GM10847 (cell line): Measurements from ENCODE around the gene TTLL5.

ENCODE experiments used
- POLR2A ChIP-seq: IDR thresholded peaks from 2 replicates; pipeline ENCODE4 v1.6.1; 2011; ENCODE audit not compliant: insufficient read length; ENCODE audit errors: extremely low read depth

TTLL5 gene

DNA sequence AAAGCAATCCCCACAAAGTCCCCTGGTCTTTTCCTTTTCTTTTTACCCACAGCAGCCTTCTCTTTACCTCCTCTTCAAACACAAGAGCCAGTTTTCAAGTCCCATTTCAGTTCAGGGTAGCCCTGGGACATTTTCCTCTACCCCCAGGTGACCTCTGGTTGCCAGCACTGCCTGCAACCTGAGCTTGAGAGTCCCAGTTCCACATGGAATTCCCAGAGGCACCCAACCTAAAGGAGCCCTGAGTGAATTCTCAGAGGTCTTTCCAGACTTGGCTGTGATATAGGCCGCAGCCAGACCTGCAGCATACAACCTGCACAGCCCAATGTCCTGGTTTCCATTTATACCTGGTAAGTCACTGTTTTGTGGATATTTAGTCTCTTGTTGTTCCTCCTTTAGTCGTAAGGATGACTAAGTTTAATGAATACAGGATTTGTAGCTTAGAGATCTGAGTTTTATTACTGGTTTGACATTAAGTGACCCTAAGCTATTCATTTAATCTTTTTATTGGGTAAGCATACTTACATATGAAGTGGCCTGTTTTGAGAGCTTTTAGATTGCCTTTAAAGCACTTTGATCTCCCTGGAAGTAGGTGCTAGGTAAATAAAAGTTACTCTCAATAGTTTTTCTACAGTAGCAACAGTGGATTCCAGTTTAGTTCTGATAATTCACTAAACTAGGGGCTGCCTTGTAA lies 160.9 kb downstream of the TTLL5 start:
- no peak for TF ChIP-seq POLR2A

DNA sequence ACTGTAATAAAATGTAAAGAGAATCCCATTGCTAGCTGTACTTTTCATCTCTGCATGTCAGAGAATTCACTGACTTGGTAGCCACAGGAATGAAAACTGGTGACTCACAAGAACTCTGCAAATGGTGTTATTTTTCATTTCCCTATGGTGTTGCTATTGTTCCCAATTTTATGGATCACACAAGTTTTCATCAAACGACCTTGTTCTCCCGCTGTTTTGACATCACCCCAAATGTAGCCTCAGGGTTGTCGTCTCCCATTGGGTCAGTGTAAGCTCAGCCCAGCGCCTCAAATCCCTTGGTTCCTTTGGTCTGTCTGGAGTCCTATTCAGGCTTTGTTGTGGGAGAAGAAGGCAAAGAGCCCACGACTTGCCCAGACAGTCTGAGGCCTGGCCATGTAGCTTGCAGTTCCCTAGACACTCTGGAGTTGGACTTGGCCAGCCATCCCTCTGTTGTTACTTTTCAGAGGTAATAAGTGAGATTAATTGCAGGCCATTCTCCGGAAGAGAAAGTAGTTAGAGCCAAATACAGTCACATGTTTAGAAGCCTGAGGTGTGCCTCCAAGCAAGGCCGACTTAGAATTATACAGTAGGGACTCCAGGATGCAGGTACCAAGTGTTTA lies 161.6 kb downstream of the TTLL5 start:
- no peak for TF ChIP-seq POLR2A

DNA sequence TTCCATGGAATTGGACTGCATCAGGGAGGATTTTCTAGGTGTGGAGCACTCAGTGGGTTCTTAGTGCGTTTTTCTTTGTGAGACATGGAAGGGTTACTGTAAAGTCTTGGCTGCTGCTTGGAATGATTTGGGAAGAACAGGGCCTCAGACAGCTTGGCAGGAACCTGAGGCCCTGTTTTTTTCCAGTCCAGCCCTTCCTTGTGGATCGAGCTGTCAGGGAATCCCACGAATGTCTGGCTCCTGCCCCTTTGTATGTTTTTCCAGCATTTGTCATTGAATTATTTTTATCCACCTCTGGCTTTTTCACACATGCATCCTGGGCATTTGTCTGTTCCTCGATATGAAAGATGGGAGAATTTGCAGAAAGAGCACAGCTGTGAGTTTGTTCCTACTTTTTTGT lies 162.3 kb downstream of the TTLL5 start:
- TF ChIP-seq POLR2A = no peak

DNA sequence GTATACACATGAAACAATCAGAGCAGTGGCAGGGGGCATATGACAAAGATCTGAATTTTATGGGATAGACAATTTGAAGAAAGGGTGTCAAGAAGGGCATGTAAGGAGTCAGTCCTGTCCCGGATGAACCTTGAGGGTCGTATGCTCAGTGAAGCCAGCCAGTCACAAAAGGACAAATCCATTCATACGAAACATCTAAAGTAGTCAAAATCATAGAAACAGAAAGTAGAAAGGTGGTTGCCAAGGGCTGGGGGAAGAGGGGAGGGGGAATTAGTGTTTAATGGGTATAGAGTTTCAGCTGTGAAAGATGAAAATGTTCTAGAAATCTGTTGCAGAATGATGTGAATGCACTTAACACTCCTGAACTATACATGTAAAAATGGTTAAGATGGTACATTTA lies 163.3 kb downstream of the TTLL5 start:
- no peak for TF ChIP-seq POLR2A

DNA sequence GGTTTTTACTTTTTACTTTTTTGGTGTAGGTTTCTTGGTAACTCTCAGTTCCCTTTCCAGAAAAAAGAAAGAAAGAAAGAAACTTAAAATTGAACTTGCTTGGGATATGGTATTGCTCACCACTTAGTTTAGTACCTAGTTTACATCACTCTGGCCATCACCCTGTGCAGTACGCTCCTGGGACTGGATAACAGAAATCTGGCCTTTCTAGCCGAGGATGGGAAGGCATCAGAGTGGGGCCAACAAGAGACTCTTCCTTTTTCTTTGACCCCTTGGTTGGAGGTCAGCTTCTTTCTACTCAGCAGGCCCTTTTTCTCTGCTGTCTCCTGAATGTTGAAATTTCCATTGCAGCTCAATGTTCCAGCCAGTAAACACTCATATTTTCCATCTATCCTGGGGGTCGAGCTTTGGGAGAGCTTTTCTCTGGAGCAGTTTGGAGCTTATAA lies 164.1 kb downstream of the TTLL5 start:
- TF ChIP-seq POLR2A = no peak

DNA sequence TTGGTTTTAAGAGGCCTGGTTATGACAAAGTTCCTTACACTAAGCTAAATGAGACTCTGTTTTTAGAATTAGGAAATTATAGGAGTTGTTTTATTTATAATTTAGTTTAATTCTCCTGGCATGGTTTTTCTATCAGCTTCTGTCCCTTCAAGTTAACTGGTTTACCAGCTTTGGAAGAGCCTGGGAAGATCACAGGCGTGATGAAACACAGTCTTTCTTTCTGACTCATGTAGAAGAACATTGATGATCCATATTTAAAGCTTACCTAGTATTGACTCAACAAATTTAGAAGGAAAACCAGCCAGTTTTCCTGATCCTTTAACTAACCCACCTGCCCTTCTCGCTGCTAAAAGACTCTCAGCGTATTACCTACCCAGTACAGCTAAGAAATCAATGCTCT lies 165.6 kb downstream of the TTLL5 start:
- TF ChIP-seq POLR2A = no peak

DNA sequence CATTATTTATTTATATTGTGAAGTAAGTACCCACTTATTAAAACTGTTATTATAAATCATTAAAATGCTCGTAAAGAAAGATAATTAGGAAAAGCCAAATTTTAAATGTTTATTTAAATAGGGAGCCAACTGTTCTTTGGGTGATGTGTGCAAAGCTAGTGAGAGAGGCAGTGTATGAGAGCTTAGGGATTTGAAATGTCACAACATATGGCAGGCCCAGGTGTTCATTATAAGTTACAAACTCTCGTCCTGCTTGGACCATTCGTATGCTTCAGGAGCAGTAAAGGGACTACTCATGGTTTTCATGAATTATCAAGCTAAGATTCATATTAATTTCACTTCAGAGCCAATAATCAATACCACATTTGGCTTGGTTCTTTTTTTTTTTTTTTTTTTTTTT lies 166.3 kb downstream of the TTLL5 start:
- TF ChIP-seq POLR2A = no peak

DNA sequence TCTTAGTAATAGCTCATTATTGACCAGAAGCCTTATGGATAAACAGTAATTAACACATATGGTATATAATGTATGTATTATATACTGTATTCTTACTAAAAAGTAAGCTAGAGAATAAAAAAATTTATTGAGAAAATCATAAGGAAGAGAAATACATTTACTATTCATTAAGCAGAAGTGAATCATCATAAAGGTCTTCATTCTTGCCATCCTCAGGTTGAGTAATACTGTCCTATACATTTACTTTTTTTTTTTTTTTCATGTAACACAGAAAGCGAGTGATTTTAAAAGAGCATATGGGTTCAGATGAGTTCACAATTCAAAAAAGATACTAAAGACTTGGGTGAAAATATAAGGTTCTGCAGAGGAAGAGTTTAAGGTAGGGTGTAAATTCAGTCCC lies 168.3 kb downstream of the TTLL5 start:
- TF ChIP-seq POLR2A = no peak

DNA sequence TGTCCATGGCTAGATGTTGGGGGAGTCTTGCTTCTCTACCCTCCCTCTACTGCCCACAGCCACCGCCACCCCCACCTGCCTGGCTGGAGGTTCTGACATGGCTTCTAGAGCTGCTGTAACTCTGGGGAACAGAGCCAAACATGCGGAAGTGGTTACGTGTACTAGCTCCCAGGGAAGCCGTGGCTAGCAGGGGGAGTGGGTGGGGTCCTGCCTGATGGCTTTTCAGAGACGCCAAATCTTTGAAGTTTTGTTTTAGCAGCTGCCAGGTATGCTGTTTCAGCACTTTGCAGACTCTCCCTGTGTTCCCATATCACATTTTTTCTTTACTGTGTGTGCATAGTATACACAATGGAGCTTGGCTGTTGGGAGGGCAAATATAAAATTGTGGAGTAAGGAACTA lies 170.4 kb downstream of the TTLL5 start:
- TF ChIP-seq POLR2A = no peak

DNA sequence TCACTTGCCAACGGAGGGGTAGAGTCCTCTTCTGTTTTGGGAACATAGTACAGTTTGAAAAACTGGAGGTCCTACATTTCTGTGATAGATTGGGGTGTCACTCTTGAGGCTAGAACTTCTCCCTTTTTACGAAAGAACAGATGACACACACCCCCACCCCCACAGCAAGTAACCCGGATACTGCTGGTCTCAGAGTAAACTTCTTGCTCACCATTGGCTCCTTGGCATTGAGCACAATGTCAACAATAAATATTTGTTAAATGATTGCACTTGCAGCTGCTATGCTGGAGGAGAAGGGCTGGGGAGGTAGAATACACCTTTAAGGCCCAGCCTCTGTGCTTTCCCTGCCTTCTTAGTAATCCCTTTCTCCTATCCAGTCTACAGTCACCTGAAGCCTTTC lies 170.9 kb downstream of the TTLL5 start:
- TF ChIP-seq POLR2A = no peak

DNA sequence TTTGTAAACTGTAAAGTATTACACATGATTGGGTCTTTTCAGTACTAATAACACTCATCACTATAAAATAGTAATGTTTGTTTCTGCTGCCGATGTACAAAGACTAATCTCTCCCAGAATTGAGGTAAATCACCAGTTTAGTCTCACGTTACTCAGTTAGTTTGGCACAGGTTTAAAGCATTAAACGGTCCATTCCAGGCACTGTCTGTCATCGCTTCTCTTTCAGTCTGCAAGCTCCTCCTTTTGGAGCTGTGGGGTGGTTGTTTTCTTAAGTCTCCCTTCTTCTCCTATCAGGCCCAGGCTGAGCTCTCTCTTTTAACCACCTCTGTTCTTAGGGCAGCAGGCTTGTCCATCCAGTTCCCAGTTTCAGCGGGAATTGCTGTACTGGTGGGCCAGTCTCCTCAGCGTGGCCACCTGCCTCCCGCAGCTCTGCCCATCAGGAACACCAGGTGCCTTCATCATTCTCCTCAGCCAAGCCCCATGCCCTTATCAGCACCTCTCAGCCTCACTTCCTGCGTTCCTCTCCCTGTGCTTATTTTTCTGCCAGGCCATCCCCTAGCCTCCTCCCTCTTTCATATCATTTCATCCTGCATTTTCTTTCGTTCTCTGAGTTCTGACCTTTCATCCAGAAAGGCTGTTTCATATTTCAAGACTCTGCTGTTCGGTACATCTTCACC lies 171.7 kb downstream of the TTLL5 start:
- no peak for TF ChIP-seq POLR2A

DNA sequence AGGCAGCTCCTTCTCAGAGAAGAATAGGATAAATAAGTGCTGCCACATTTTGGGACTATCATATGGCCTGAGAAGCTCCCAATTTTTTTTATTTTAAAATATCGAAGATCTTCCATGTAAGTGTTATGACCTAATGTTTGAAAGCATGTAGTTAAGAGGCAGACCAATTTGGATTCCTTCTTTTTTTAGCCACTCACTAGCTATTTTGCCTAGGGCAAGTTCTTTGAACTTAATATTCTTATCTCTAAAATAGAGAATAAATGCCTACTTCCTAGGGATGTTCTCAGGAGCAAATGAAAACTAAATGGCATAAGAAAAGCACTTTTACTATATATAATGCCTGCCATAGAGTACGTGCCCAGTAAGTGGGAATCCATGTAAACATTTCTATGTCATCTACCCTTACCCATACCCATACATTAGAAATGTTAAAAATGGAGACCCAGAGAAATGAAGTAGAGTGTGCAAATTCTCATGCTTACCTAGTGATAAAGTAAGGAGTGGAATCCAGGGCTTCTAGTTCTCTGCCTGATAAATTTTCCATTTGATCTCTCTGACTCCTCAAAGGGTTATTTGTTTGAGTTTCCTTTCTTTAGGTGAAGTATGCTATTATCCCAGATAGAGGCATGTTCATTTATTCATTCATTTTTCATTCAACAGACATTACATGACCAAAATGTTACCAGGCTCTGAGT lies 172.4 kb downstream of the TTLL5 start:
- TF ChIP-seq POLR2A = no peak

DNA sequence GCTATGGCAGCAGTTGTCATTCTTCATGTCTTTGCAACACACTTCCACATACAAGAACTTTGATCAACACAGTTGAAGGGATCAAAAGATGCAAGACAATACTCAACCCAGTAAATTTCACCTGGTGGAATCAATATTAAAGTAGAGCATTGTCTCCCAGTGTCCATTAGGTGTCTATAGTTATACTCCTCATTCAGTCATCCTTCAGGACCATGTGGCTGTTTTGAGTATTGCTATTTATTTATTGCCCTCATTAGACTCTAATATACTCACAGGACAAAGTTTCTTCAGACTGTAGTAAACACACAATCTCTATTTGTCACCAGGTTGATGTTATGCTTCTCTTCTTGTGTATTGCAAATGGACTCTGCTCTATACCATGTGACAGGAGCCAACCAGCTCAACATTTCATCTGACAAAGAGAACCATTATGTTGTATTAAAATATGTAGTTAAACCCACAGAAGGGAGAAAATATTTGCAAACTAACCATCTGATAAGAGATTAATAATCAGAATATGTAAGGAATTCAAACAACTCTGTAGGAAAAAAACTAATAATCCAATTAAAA lies 174.2 kb downstream of the TTLL5 start:
- TF ChIP-seq POLR2A = no peak

DNA sequence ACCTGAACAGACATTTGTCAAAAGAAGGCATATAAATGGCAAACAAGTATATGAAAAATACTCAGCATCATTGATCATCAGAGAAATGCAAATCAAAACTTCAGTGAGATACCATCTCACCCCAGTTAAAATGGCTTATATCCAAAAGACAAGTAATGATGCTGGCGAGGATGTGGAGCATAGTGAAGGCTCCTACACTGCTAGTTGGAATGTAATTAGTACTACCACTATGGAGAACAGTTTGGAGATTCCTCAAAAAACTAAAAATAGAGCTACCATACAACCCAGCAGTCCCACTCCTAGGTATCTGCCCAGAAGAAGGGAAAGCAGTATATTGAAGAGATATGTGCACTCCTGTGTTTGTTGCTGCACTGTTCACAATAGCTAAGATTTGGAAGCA lies 174.7 kb downstream of the TTLL5 start:
- no peak for TF ChIP-seq POLR2A

DNA sequence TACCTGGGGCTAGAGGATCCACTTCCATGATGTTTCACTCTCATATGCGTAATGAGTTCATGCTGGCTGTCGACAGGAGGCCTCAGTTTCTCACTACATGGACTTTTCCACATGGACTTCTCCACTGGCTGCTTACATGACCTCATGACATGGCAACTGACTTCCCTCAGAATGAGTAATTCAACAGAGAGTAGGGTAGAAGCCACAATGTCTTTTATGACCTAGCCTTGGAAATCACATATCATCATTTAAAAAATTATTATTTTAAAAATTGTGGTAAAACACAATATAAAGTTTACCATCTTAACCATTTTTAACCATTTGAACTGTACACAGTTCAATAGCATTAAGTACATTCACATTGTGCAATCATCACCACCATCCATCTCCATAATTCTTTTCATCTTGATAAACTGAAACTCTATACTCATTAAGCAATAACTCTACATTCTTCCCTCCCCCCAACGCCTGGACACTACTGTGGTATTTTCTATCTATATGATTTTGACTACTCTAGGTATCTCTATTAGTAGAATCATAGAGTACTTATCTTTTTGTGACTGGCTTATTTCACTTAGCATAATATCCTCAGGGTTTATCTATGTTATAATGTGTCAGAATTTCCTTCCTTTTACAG lies 176.2 kb downstream of the TTLL5 start:
- no peak for TF ChIP-seq POLR2A

DNA sequence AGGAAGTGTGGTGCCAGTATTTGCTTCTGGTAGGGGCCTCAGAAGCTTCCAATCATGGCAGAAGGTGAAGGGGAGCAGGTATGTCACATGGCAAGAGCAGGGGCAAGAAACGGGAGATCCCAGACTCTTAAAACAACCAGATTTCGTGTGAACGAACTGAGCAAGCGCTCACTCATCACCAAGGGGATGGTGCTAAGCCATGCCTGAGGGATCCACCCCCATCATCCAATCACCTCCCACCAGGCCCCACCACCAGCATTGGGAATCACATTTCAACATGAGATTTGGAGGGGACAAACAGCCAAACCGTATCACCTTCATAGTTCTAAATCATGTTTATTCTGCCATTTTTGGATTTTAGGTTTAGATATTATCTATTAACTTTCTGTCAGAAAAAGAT lies 179.9 kb downstream of the TTLL5 start:
- no peak for TF ChIP-seq POLR2A

DNA sequence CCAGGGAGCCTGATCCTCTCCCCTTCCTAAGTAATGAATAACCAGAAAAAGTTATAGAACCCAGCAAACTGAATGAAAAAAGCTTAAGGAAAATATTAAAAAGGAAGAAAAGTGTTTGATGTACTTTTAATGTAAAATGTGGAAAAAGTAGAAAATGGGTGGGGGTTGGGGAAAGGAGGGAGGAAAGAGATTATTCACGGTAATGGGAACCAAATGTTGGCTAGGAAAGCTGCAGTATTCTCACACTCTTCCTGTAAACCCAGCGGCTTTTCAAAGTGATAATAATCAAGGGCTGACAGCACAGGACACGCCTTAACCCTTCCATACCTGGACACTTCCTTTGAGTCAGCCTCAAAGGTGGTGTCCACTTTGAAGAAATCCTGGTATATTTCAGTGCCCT lies 181.5 kb downstream of the TTLL5 start:
- no peak for TF ChIP-seq POLR2A
